HG02870 (cell line): ENCODE results near the gene EPHB3.
"Not testable (repeated sequence)": the region's sequence is repeated elsewhere in the genome, so short reads cannot be mapped to it uniquely, and the experiment has no call there.

ENCODE experiments used
- ATAC-seq: cut with Tn5 transposase; IDR thresholded peaks from one replicate; pipeline ENCODE4 v1.9.1; 2021; ENCODE audit warnings: mild to moderate bottlenecking, moderate library complexity; ENCODE audit not compliant: unreplicated experiment

The EPHB3 gene

DNA sequence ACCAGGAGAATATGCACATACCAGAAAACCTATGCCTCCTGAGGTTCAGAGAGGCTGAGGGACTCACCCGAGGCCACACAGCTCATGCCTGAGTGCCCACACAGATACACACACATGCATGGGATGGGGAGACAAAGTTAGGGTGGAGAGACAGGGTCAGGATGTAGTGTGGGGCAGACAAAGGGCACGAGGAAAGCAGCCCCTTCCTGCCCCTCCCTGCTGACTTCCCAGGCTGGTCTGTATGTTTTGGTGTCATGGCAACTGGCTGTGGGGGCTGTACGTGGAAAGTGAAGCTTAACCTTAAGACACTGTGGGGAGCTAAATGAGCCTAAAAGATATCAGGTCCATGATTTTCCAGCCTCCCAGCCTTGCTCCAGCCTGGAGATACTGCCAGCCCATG lies 57.8 kb downstream of the EPHB3 start:
- ATAC-seq = no peak

- no peak for ATAC-seq
Observed at GRCh38 chr3:184619787-184620430, 58.3 kb downstream of the EPHB3 start.

DNA sequence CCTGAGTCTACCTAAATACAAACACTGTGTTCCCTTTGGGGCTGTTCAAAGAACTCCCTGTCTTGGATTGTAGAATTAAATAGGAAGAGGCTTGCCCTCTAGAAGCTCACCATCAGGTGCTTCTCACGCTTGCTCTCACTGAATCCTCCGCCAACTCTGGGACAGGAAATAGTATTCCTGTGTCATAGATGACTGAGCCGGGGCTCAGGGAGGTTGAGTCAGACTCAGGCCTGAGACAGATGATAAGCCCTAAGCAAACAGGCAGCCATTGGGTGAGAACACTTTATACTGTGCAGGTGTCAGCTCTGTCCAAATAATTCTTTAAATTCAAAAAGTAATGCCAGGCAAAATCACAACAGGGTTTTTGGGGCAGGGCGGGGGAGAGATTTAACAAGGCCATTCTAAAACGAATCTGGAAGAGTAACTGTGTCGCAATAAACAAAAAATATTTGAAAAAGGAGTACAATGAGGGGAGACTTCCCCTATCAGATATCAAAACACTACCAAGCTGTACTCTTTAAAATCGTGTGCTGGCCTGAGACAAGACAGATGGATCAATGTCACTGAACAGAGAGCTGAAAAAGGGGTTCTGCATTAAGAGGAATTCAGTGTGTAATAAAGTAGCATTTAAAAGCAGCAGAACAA lies 59.0 kb downstream of the EPHB3 start:
- ATAC-seq = no peak

DNA sequence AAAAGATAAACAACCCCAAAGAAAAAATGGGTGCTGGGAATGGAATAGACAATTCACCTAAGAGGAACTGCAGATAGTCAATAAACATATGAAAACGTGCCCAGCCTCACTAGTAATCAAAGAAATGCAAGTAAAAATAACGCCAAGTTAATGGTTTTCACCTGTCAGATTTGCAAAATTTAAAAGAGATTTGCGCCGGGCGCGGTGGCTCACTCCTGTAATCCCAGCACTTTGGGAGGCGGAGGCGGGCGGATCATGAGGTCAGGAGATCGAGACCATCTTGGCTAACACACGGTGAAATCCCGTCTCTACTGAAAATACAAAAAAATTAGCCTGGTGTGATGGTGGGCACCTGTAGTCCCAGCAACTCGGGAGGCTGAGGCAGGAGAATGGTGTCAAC lies 60.6 kb downstream of the EPHB3 start:
- ATAC-seq = not testable (repeated sequence)

DNA sequence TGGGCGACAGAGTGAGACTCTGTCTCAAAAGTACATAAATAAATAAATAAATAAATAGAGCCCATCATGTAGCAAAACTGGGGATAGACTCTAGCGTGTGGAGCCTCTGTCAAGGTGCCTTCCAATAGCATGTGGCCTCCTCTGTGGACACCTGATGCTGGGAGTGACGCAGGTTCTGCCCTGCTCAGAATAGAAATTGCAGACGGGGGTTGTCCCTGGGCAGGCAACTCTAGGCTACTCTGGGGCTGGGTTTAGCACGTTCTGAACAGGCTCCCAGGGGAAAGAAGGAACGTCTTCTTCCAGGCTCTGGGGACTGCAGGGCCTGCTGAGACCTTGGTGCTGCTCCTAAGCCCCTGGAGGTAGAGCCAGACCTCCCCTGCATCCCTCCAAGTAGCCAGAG lies 65.3 kb downstream of the EPHB3 start:
- ATAC-seq = no peak

DNA sequence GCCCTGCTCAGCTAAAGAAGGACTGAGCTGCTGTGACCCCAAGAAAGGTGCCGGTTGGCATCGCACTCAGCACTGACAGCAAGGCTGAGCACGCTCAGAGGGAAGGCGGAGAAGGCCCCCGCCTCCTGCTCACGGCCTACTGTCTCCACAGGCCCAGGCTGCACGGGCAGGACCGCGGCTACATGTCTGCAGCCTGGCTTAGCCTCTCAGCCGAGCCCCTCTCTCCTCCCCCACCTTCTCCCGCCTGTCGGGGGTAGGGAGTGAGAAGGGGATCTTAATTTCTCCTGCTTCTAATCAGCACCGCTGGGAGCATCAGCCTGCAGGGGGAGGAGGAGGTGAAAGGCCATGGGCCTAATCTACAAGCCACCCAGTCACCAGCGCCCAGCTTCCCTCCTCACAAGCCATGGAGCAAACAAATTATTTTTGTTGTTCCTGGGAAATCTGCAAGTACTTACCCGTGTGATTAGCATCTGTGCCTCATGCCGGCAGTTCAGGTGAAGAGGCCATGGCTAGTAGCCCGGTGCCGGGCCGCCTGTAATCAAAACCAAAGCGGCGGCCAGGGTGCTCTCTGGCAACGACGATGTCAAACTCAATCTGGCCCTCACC lies 68.1 kb downstream of the EPHB3 start:
- no peak for ATAC-seq

GRCh38 chr3:184630861-184631471 lies 69.4 kb downstream of the EPHB3 start:
- no peak for ATAC-seq

DNA sequence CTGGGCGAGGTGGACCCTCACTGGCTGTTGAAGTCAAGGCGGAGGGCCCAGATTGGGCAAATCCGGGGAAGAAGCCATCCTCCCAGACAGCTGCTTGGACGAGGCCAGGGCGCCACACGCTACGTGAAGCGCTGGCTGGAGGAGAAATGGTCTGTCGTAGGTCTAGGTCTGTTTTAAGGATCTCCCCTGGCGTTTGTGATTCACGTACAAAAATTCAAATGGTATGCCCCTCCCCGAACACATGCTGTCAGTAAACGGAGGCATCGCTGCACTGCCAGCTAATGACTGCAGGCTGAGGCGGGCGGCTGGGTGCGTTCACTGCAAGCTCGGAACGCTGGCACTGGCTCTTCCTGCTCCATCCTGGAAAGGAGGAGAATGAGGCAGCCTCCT lies 69.9 kb downstream of the EPHB3 start:
- ATAC-seq = no peak
